HepG2 (cell line): ENCODE results near the gene ENPP1. TPM values are rescaled to one million over a fixed set of nuclear protein-coding genes. Genes with fewer than 3 reads are reported as not detected.

Experiments used
- DMAP1 ChIP-seq: IDR thresholded peaks from 2 replicates; pipeline ENCODE4 v1.6.1; 2016
- ELF1 ChIP-seq: sonication (generic); formaldehyde crosslinking; IDR thresholded peaks from 2 replicates; pipeline ENCODE4 v1.4.0; 2020; ENCODE audit warnings: missing genetic modification reagents
- KLF13 ChIP-seq: sonication (generic); formaldehyde crosslinking; IDR thresholded peaks from 2 replicates; pipeline ENCODE4 v1.4.0; 2020; ENCODE audit warnings: mild to moderate bottlenecking, missing genetic modification reagents
- KLF16 ChIP-seq, 2 experiments: sonication (generic) in 1 of 2; formaldehyde crosslinking in 1 of 2; IDR thresholded peaks; 2 replicates each; pipeline versions ENCODE4 v1.6.1 to v1.8.0; 2016 to 2023; ENCODE audit warnings: missing genetic modification reagents in 2 of 2, missing compliant biosample characterization in 1 of 2
- MATR3 ChIP-seq: sonication (generic); formaldehyde crosslinking; IDR thresholded peaks from 2 replicates; pipeline ENCODE4 v1.4.0; 2020; ENCODE audit warnings: missing genetic modification reagents
- POLR2A ChIP-seq, 2 experiments: IDR thresholded peaks; 2 replicates each; pipeline ENCODE4 v1.6.1; 2011; ENCODE audit warnings: low read depth in 2 of 2, low read length in 2 of 2, mild to moderate bottlenecking in 1 of 2, moderate library complexity in 1 of 2; ENCODE audit not compliant: insufficient read depth in 1 of 2
- RFX5 ChIP-seq: IDR thresholded peaks from 2 replicates; pipeline ENCODE4 v1.6.1; 2011; ENCODE audit warnings: low read depth, low read length, improper control_type of control experiment
- SMC3 ChIP-seq: IDR thresholded peaks from 2 replicates; pipeline ENCODE4 v1.6.1; 2011; ENCODE audit warnings: low read length, improper control_type of control experiment
- ZMYM4 ChIP-seq: sonication (generic); formaldehyde crosslinking; IDR thresholded peaks from 2 replicates; pipeline ENCODE4 v1.8.1; 2023; ENCODE audit warnings: mild to moderate bottlenecking, missing genetic modification reagents
- ZNF292 ChIP-seq: sonication (generic); formaldehyde crosslinking; IDR thresholded peaks from 2 replicates; pipeline ENCODE4 v1.8.1; 2022; ENCODE audit warnings: mild to moderate bottlenecking, low read depth, missing genetic modification reagents, borderline replicate concordance
- polyA plus RNA-seq, 8 experiments: library from polyadenylated mRNA; depleted of rRNA in 3 of 8; stranded (reverse) in 7 of 8; unstranded in 1 of 8; fragments of >200 nt; fragmentation: Illumina TruSeq in 4 of 8; extraction: Trizol in 4 of 8; gene quantifications; 2 replicates each; pipeline versions ENCODE4 v1.2.1 to v1.2.3, GENCODE V29; 2011 to 2016; ENCODE audit warnings: low read depth in 4 of 8, missing spikeins in 1 of 8, mixed read lengths in 1 of 8; ENCODE audit not compliant: insufficient read depth in 1 of 8
- total RNA-seq, 5 experiments: library from RNA; depleted of rRNA; stranded (reverse); fragments of >200 nt; fragmentation: Illumina TruSeq; extraction: Trizol; gene quantifications; 2 replicates each; pipeline ENCODE4 v1.2.3, GENCODE V29; 2016; ENCODE audit warnings: low read depth in 1 of 5
- TF ChIP-seq, protein P1 (sequence below): sonication (generic); formaldehyde crosslinking; IDR thresholded peaks from 2 replicates; pipeline ENCODE4 v1.4.0; 2020; ENCODE audit warnings: missing genetic modification reagents, borderline replicate concordance
- TF ChIP-seq, protein P2 (sequence below): sonication (generic); formaldehyde crosslinking; IDR thresholded peaks from 2 replicates; pipeline ENCODE4 v1.4.0; 2020; ENCODE audit warnings: missing genetic modification reagents
- TF ChIP-seq, protein P3 (sequence below): IDR thresholded peaks from 2 replicates; pipeline ENCODE4 v1.6.1; 2016; ENCODE audit warnings: mild to moderate bottlenecking
- TF ChIP-seq, protein P4 (sequence below): sonication (generic); formaldehyde crosslinking; conservative IDR thresholded peaks from 2 replicates; pipeline ENCODE4 v1.4.0; 2020; ENCODE audit warnings: missing genetic modification reagents

ENPP1 gene
- total and polyA plus RNA-seq, 2 of the 13 experiments (the other 11 are each of a cell fraction or from before 2014, with no cell fraction given) = 56.5 to 160 TPM

DNA sequence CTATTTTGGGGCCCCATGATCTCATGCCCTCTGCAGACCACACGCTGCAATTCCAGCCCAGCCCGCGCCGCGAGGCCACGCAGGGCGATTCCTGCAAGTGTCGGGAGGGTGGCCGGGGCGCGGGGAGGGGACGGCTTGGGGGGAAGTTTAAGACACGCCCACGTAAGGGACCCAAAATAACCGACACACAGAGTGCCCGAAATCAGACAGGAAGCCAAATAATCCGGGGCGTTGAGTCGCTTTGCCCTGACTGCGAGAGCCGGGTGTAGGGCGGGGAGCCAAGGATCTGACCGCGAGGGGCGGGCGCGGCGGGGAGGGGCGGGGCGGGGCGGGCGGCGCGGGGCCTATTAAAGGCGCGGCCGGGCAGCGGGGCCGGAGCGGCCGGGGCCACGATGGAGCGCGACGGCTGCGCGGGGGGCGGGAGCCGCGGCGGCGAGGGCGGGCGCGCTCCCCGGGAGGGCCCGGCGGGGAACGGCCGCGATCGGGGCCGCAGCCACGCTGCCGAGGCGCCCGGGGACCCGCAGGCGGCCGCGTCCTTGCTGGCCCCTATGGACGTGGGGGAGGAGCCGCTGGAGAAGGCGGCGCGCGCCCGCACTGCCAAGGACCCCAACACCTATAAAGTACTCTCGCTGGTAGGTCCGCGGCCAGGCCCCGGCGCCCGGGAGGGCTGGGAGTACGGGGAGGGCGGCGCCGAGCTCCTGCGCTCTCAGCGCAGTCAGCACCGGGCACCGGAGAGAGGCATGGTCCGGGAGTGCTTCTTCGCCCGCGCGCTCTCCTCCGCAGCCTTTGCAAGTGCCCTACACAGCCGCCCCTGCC is at the start of gene ENPP1 (continued):
- TF ChIP-seq, protein P1, sequence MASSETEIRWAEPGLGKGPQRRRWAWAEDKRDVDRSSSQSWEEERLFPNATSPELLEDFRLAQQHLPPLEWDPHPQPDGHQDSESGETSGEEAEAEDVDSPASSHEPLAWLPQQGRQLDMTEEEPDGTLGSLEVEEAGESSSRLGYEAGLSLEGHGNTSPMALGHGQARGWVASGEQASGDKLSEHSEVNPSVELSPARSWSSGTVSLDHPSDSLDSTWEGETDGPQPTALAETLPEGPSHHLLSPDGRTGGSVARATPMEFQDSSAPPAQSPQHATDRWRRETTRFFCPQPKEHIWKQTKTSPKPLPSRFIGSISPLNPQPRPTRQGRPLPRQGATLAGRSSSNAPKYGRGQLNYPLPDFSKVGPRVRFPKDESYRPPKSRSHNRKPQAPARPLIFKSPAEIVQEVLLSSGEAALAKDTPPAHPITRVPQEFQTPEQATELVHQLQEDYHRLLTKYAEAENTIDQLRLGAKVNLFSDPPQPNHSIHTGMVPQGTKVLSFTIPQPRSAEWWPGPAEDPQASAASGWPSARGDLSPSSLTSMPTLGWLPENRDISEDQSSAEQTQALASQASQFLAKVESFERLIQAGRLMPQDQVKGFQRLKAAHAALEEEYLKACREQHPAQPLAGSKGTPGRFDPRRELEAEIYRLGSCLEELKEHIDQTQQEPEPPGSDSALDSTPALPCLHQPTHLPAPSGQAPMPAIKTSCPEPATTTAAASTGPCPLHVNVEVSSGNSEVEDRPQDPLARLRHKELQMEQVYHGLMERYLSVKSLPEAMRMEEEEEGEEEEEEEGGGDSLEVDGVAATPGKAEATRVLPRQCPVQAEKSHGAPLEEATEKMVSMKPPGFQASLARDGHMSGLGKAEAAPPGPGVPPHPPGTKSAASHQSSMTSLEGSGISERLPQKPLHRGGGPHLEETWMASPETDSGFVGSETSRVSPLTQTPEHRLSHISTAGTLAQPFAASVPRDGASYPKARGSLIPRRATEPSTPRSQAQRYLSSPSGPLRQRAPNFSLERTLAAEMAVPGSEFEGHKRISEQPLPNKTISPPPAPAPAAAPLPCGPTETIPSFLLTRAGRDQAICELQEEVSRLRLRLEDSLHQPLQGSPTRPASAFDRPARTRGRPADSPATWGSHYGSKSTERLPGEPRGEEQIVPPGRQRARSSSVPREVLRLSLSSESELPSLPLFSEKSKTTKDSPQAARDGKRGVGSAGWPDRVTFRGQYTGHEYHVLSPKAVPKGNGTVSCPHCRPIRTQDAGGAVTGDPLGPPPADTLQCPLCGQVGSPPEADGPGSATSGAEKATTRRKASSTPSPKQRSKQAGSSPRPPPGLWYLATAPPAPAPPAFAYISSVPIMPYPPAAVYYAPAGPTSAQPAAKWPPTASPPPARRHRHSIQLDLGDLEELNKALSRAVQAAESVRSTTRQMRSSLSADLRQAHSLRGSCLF = no peak
- TF ChIP-seq, protein P2, sequence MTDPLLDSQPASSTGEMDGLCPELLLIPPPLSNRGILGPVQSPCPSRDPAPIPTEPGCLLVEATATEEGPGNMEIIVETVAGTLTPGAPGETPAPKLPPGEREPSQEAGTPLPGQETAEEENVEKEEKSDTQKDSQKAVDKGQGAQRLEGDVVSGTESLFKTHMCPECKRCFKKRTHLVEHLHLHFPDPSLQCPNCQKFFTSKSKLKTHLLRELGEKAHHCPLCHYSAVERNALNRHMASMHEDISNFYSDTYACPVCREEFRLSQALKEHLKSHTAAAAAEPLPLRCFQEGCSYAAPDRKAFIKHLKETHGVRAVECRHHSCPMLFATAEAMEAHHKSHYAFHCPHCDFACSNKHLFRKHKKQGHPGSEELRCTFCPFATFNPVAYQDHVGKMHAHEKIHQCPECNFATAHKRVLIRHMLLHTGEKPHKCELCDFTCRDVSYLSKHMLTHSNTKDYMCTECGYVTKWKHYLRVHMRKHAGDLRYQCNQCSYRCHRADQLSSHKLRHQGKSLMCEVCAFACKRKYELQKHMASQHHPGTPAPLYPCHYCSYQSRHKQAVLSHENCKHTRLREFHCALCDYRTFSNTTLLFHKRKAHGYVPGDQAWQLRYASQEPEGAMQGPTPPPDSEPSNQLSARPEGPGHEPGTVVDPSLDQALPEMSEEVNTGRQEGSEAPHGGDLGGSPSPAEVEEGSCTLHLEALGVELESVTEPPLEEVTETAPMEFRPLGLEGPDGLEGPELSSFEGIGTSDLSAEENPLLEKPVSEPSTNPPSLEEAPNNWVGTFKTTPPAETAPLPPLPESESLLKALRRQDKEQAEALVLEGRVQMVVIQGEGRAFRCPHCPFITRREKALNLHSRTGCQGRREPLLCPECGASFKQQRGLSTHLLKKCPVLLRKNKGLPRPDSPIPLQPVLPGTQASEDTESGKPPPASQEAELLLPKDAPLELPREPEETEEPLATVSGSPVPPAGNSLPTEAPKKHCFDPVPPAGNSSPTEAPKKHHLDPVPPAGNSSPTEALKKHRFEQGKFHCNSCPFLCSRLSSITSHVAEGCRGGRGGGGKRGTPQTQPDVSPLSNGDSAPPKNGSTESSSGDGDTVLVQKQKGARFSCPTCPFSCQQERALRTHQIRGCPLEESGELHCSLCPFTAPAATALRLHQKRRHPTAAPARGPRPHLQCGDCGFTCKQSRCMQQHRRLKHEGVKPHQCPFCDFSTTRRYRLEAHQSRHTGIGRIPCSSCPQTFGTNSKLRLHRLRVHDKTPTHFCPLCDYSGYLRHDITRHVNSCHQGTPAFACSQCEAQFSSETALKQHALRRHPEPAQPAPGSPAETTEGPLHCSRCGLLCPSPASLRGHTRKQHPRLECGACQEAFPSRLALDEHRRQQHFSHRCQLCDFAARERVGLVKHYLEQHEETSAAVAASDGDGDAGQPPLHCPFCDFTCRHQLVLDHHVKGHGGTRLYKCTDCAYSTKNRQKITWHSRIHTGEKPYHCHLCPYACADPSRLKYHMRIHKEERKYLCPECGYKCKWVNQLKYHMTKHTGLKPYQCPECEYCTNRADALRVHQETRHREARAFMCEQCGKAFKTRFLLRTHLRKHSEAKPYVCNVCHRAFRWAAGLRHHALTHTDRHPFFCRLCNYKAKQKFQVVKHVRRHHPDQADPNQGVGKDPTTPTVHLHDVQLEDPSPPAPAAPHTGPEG = peak; percentile 85
- TF ChIP-seq ELF1 (CRISPR knock-in tag) (0 out of 2 replicates have a peak, but pooled peaks have one; percentile 26), RFX5 (0 out of 2 replicates have a peak, but pooled peaks have one; percentile 22), DMAP1 (CRISPR knock-in tag) (peak; percentile 37; the same call in 1 of the 2 replicates), KLF16 (CRISPR knock-in tag; IDR thresholded peaks at IDR 0.05) (peak in 1 of 2 experiments; percentile 42; a peak in 2 of 4 replicates), POLR2A (IDR thresholded peaks at IDR 0.05; ENCODE audit: insufficient read depth in 1 of 2, low read depth in 2 of 2, low read length in 2 of 2) (peak; percentile 43 to 84; a peak in 3 of 4 replicates), MATR3 (CRISPR knock-in tag) (no peak), ZNF292 (0 out of 2 replicates have a peak, but pooled peaks have one; percentile 83), KLF13 (CRISPR knock-in tag) (0 out of 2 replicates have a peak, but pooled peaks have one; percentile 56), SMC3 (peak; percentile 16; the same call in 1 of the 2 replicates), ZMYM4 (CRISPR knock-in tag) (peak; percentile 83; the same call in 1 of the 2 replicates)
- TF ChIP-seq, protein P3, sequence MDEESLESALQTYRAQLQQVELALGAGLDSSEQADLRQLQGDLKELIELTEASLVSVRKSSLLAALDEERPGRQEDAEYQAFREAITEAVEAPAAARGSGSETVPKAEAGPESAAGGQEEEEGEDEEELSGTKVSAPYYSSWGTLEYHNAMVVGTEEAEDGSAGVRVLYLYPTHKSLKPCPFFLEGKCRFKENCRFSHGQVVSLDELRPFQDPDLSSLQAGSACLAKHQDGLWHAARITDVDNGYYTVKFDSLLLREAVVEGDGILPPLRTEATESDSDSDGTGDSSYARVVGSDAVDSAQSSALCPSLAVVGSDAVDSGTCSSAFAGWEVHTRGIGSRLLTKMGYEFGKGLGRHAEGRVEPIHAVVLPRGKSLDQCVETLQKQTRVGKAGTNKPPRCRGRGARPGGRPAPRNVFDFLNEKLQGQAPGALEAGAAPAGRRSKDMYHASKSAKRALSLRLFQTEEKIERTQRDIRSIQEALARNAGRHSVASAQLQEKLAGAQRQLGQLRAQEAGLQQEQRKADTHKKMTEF (CRISPR knock-in tag) = peak; percentile 73; the same call in 1 of the 2 replicates
- TF ChIP-seq, protein P4, sequence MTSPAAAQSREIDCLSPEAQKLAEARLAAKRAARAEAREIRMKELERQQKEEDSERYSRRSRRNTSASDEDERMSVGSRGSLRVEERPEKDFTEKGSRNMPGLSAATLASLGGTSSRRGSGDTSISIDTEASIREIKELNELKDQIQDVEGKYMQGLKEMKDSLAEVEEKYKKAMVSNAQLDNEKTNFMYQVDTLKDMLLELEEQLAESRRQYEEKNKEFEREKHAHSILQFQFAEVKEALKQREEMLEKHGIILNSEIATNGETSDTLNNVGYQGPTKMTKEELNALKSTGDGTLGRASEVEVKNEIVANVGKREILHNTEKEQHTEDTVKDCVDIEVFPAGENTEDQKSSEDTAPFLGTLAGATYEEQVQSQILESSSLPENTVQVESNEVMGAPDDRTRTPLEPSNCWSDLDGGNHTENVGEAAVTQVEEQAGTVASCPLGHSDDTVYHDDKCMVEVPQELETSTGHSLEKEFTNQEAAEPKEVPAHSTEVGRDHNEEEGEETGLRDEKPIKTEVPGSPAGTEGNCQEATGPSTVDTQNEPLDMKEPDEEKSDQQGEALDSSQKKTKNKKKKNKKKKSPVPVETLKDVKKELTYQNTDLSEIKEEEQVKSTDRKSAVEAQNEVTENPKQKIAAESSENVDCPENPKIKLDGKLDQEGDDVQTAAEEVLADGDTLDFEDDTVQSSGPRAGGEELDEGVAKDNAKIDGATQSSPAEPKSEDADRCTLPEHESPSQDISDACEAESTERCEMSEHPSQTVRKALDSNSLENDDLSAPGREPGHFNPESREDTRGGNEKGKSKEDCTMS (CRISPR knock-in tag) = no peak
